Germinal center (tissue), 1 donor: Measurements from ENCODE around the gene TCEAL7.
"Not testable (repeated sequence)": the region's sequence is repeated elsewhere in the genome, so short reads cannot be mapped to it uniquely, and the experiment has no call there.

ENCODE experiments used
- DNase-seq: peaks from one replicate; pipeline ENCODE4 v3.0.0; 2012; ENCODE audit warnings: mixed read lengths, low spot score

TCEAL7 gene

GRCh38 chrX:103329991-103330390, at the start of gene TCEAL7:
TCEAL7 (plus strand) TSS chrX:103330239; CDS start chrX:103331404, 1,165 bp downstream.
- DNase-seq = no peak

GRCh38 chrX:103293118-103293517, 36.9 kb upstream of the TCEAL7 start:
- DNase-seq = no peak

- no peak for DNase-seq
Observed at GRCh38 chrX:103304705-103305104, 25.3 kb upstream of the TCEAL7 start.

- not testable (repeated sequence) for DNase-seq
Observed at GRCh38 chrX:103305666-103306065, 24.4 kb upstream of the TCEAL7 start.

- peak; percentile 2 for DNase-seq
Observed at GRCh38 chrX:103309860-103310554, 20.0 kb upstream of the TCEAL7 start.

- peak; percentile 85 for DNase-seq
Observed at GRCh38 chrX:103310555-103311398, 19.3 kb upstream of the TCEAL7 start, which contains the start of gene BEX2. BEX2 (minus strand) TSS chrX:103310990; CDS start chrX:103309976, 1,014 bp downstream.

- no peak for DNase-seq
Observed at GRCh38 chrX:103311399-103311780, 18.6 kb upstream of the TCEAL7 start.

- no peak for DNase-seq
Observed at GRCh38 chrX:103330681-103331288, 746 bp downstream of the TCEAL7 start.

GRCh38 chrX:103338663-103339062, 8.6 kb downstream of the TCEAL7 start:
- no peak for DNase-seq

GRCh38 chrX:103343105-103343504, 13.1 kb downstream of the TCEAL7 start:
- DNase-seq = peak; percentile 8

GRCh38 chrX:103344606-103345005, 14.6 kb downstream of the TCEAL7 start:
- no peak for DNase-seq

- no peak for DNase-seq
Observed at GRCh38 chrX:103347682-103348397, 17.8 kb downstream of the TCEAL7 start.

GRCh38 chrX:103356130-103356798, 26.2 kb downstream of the TCEAL7 start, which contains the start of gene TCEAL9:
TCEAL9 (plus strand) TSS chrX:103356506; CDS start chrX:103357685, 1,179 bp downstream.
- no peak for DNase-seq

GRCh38 chrX:103356858-103357257, 26.8 kb downstream of the TCEAL7 start:
- no peak for DNase-seq

- no peak for DNase-seq
Observed at GRCh38 chrX:103357871-103358270, 27.8 kb downstream of the TCEAL7 start.

GRCh38 chrX:103359605-103360004, 29.6 kb downstream of the TCEAL7 start:
- not testable (repeated sequence) for DNase-seq

GRCh38 chrX:103360092-103360491, 30.1 kb downstream of the TCEAL7 start:
- no peak for DNase-seq

- no peak for DNase-seq
Observed at GRCh38 chrX:103360916-103361315, 30.9 kb downstream of the TCEAL7 start.

- DNase-seq = no peak
Observed at GRCh38 chrX:103361798-103362197, 31.8 kb downstream of the TCEAL7 start.

- no peak for DNase-seq
Observed at GRCh38 chrX:103362474-103362873, 32.4 kb downstream of the TCEAL7 start.

GRCh38 chrX:103363046-103363445, 33.0 kb downstream of the TCEAL7 start:
- no peak for DNase-seq
